ENCODE results near the gene UBASH3B.

GRCh38 chr11:122822241-122822640 lies 166.7 kb downstream of the UBASH3B start:
- TF ChIP-seq POLR2A (IDR thresholded peaks at IDR 0.05; ENCODE audit: extremely low read depth, insufficient read length) = no peak
- TF ChIP-seq, protein P1, sequence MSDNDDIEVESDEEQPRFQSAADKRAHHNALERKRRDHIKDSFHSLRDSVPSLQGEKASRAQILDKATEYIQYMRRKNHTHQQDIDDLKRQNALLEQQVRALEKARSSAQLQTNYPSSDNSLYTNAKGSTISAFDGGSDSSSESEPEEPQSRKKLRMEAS (IDR thresholded peaks at IDR 0.05; ENCODE audit: low read depth, low read length) = no peak
- no peak for TF ChIP-seq CTCF (IDR thresholded peaks at IDR 0.05; ENCODE audit: low read depth, low read length)
- TF ChIP-seq MYC (IDR thresholded peaks at IDR 0.05; ENCODE audit: low read depth, low read length) = no peak
